Putamen (tissue), 1 donor: ENCODE data around the gene DMAP1.

Experiments
- DNase-seq: peaks from one replicate; pipeline ENCODE4 v3.0.0-alpha.2; 2016; ENCODE audit warnings: low spot score

The DMAP1 gene

GRCh38 chr1:44228218-44228617, 14.9 kb downstream of the DMAP1 start:
- no peak for DNase-seq

GRCh38 chr1:44229435-44230167, 16.3 kb downstream of the DMAP1 start:
- no peak for DNase-seq

GRCh38 chr1:44230796-44231195, 17.5 kb downstream of the DMAP1 start:
- DNase-seq, result no peak

GRCh38 chr1:44233593-44233992, 20.3 kb downstream of the DMAP1 start:
- no peak for DNase-seq

GRCh38 chr1:44235808-44236207, 22.5 kb downstream of the DMAP1 start:
- no peak for DNase-seq

- DNase-seq, result no peak
These were observed 23.4 kb downstream of the DMAP1 start for GRCh38 chr1:44236490-44237272.

GRCh38 chr1:44237721-44238457, 24.6 kb downstream of the DMAP1 start:
- peak; percentile 78 for DNase-seq

GRCh38 chr1:44238660-44239059, 25.4 kb downstream of the DMAP1 start:
- no peak for DNase-seq

- no peak for DNase-seq
These were observed 26.2 kb downstream of the DMAP1 start for GRCh38 chr1:44239331-44239960.

- no peak for DNase-seq
These were observed 26.7 kb downstream of the DMAP1 start for GRCh38 chr1:44239961-44240371.

- no peak for DNase-seq
These were observed 27.8 kb downstream of the DMAP1 start for GRCh38 chr1:44240802-44241671.

- DNase-seq, result no peak
These were observed 29.5 kb downstream of the DMAP1 start for GRCh38 chr1:44242746-44243145.

- DNase-seq, result no peak
These were observed 30.7 kb downstream of the DMAP1 start for GRCh38 chr1:44243782-44244495.

- no peak for DNase-seq
These were observed 31.7 kb downstream of the DMAP1 start for GRCh38 chr1:44244986-44245385.

- DNase-seq, result no peak
These were observed 33.5 kb downstream of the DMAP1 start for GRCh38 chr1:44246806-44247205.

GRCh38 chr1:44249543-44249942, 36.3 kb downstream of the DMAP1 start:
- DNase-seq, result no peak

GRCh38 chr1:44250068-44250781, 37.0 kb downstream of the DMAP1 start:
- DNase-seq, result no peak

GRCh38 chr1:44251486-44251885, 38.2 kb downstream of the DMAP1 start:
- no peak for DNase-seq

GRCh38 chr1:44251989-44252671, 38.9 kb downstream of the DMAP1 start:
- no peak for DNase-seq
